Prostate gland (tissue), 2 donors: ENCODE results near the gene WDR5B. TPM values are rescaled to one million over a fixed set of nuclear protein-coding genes. Genes with fewer than 3 reads are reported as not detected.
A peak's percentile ranks its signal among the peaks of the same experiment; 100 is the strongest.

Experiments
- DNase-seq: peaks from one replicate; pipeline ENCODE4 v3.0.0-alpha.2; 2019; ENCODE audit warnings: low spot score
- H3K27ac ChIP-seq, 2 donors: fragments of 200-600 bp; sonication (generic); 2 replicates each; pipeline ENCODE4 v1.5.1; 2017 to 2019
- H3K27me3 ChIP-seq: fragments of 200-600 bp; sonication (generic); replicated peaks from 2 replicates; pipeline ENCODE4 v1.5.1; 2019; ENCODE audit not compliant: insufficient read depth
- H3K36me3 ChIP-seq, 2 donors: fragments of 200-600 bp; sonication (generic); 1 replicate in 1 of 2; 2 replicates in 1 of 2; pipeline versions ENCODE4 v1.5.1 to v1.8.1; 2017 to 2019
- H3K4me1 ChIP-seq: fragments of 200-600 bp; sonication (generic); replicated peaks from 2 replicates; pipeline ENCODE4 v1.5.1; 2019
- H3K4me3 ChIP-seq, 2 donors: fragments of 200-600 bp; sonication (generic); 2 replicates each; pipeline ENCODE4 v1.5.1; 2017 to 2019
- H3K9me3 ChIP-seq: fragments of 200-600 bp; sonication (generic); 2 replicates; pipeline ENCODE4 v1.5.1; 2017
- POLR2A ChIP-seq: fragments of 450-650 bp; IDR thresholded peaks from one replicate; pipeline ENCODE4 v1.6.1; 2016; ENCODE audit warnings: antibody characterized with exemption, mild to moderate bottlenecking
- POLR2AphosphoS5 ChIP-seq: sonication (generic); formaldehyde crosslinking; IDR thresholded peaks from one replicate; pipeline ENCODE4 v1.6.1; 2017; ENCODE audit warnings: antibody characterized with exemption
- WGBS: methylation state at CpG from one replicate; pipeline ENCODE4 v1.1.5; 2018; 5-methylcytosine and 5-hydroxymethylcytosine counted together
- intact Hi-C: fragments of 100-400 bp; cut with DNase I; formaldehyde crosslinking; loops from one replicate; pipeline ENCODE4 v1.14.2; 2022
- total RNA-seq, 2 donors: library from RNA; depleted of rRNA; stranded (reverse); fragments of >200 nt; gene quantifications; one replicate each; pipeline ENCODE4 v1.1.0, GENCODE V29; 2016
- TF ChIP-seq, protein P1 (sequence below), 4 experiments: fragments of 200-600 bp in 2 of 4; fragments of 450-650 bp in 2 of 4; sonication (generic) in 2 of 4; IDR thresholded peaks; 1 replicate in 3 of 4; 2 replicates in 1 of 4; pipeline ENCODE4 v1.5.1; 2016 to 2019; ENCODE audit warnings: antibody characterized with exemption in 4 of 4, mild to moderate bottlenecking in 2 of 4, moderate library complexity in 2 of 4

The WDR5B gene
- total RNA-seq, 2 donors from 2014 or later: 4.5 to 6.5 TPM

DNA sequence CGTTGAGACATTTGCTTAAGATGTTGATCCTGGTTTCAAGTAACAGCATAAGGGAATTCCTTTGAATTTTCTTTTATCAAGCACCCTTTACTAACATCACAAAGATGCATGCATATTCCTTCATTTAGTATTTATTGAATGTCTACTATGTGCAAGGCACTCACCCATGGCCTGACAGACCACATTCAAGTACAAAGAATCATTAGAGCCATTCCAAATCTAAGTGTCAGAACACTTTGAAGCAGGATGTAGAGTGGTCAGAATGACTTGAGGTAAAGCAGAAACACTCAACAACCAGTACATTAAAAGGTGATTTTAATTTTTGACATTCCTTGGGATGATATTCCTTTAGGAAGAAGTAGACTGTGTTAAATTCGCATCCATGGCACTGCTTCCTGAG is 6.0 kb upstream of the WDR5B start:
- Histone ChIP-seq H3K4me1 (no peaks in the 10 kb centered on the region), H3K27me3 (no peaks in the 10 kb centered on the region), H3K4me3 (no peak overlapping the region), H3K27ac (no peak overlapping the region), H3K36me3 (peaks cover 0 to 5% of the 10 kb centered on the region in 2 donors), H3K9me3 (no peaks in the 10 kb centered on the region)
- intact Hi-C loops: no loop called here
- TF ChIP-seq, protein P1, sequence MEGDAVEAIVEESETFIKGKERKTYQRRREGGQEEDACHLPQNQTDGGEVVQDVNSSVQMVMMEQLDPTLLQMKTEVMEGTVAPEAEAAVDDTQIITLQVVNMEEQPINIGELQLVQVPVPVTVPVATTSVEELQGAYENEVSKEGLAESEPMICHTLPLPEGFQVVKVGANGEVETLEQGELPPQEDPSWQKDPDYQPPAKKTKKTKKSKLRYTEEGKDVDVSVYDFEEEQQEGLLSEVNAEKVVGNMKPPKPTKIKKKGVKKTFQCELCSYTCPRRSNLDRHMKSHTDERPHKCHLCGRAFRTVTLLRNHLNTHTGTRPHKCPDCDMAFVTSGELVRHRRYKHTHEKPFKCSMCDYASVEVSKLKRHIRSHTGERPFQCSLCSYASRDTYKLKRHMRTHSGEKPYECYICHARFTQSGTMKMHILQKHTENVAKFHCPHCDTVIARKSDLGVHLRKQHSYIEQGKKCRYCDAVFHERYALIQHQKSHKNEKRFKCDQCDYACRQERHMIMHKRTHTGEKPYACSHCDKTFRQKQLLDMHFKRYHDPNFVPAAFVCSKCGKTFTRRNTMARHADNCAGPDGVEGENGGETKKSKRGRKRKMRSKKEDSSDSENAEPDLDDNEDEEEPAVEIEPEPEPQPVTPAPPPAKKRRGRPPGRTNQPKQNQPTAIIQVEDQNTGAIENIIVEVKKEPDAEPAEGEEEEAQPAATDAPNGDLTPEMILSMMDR (IDR thresholded peaks at IDR 0.05): no peak
- TF ChIP-seq POLR2A: no peak
- TF ChIP-seq POLR2AphosphoS5: no peak
- WGBS: 79% methylated on average over 2 of the region's 2 CpGs
- no peak for DNase-seq

DNA sequence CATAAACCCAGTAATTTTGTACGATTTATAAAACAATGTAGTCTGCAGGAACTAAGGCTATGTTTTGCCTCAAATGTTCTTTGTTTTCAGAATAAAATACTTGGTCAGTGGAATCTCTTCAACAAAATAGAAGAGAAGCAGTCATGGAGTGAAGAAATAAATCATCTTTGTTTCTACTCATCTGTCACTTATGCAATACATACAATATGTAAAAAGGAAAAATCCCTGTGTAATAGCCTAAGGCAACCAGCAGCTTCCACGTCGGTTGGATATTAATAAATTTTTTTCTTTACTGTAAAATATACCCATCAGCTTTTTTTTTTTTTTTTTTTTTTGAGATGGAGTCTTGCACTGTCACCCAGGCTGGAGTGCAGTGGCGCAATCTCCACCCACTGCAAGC is 5.2 kb upstream of the WDR5B start:
- no peak for TF ChIP-seq POLR2AphosphoS5
- TF ChIP-seq, protein P1 (IDR thresholded peaks at IDR 0.05): no peak
- no peak for TF ChIP-seq POLR2A
- Histone ChIP-seq H3K4me1 (no peaks in the 10 kb centered on the region), H3K27ac (no peak overlapping the region), H3K27me3 (no peaks in the 10 kb centered on the region), H3K9me3 (no peaks in the 10 kb centered on the region), H3K36me3 (no peaks in the 10 kb centered on the region), H3K4me3 (no peak overlapping the region)
- DNase-seq: no peak
- 89% methylated on average over 4 of the region's 4 CpGs for WGBS
- intact Hi-C loops: no loop called here

DNA sequence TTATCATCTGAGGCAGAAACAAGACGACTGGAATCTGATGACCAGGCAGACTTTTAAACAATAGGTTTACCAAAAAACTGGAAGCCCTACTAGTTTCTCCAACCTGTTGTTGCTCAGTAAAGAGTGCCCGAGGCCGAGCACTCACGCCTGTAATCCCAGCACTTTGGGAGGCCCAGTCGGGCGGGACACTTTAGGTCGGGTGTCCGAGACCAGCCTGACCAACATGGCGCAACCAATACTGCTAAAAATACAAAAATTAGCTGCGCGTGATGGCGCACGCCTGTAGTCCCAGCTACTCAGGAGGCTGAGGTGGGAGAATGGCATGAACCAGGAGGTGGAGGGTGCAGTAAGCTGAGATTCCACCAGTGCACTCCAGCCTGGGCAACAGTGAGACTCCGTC is 1.1 kb upstream of the WDR5B start:
- TF ChIP-seq, protein P1 (IDR thresholded peaks at IDR 0.05): no peak
- TF ChIP-seq POLR2A (no peak), POLR2AphosphoS5 (no peak)
- Histone ChIP-seq H3K4me1 (no peaks in the 10 kb centered on the region), H3K27me3 (no peaks in the 10 kb centered on the region), H3K9me3 (no peaks in the 10 kb centered on the region), H3K27ac (peak overlapping the region; percentile 80 to 93), H3K4me3 (peak overlapping the region; percentile 48 to 61), H3K36me3 (no peaks in the 10 kb centered on the region)
- intact Hi-C loops: loop anchor here (10.0 kb wide), 1 partner anchor 98 kb away; the partner anchor contains the start of gene KPNA1
- DNase-seq: no peak
- 40% methylated on average over 14 of the region's 14 CpGs for WGBS

DNA sequence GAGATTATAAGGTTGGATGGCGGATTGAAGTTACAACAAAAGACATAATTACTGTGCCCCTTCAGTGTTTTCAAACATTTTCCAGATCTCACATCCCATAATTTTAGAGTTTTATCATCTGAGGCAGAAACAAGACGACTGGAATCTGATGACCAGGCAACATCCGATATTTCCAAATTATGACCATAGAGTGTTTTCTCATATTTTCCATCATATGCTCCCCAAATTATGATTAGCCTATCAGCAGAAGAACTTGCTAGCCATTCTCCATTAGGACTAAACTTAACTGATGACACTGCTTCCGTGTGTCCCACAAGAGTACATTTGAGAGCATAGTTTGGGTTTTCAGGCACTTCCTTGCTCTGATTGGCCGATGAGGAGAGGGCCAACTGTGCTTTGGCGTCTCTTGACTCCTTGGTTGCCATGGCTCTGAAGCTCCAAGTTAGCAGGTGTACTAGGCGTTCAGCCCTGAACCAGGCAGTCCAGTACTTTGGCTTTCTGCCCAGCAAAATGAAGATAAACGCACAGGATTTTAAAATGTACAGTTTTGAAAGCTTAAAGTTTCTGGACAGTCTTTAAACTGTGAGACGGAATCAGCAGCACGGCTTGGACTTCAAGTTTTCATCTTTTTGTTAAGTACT is 638 bp downstream of the WDR5B start:
- Histone ChIP-seq H3K27me3 (no peaks in the 10 kb centered on the region), H3K4me1 (no peaks in the 10 kb centered on the region), H3K36me3 (no peaks in the 10 kb centered on the region), H3K4me3 (peak overlapping the region; percentile 48 to 61), H3K27ac (peak overlapping the region; percentile 80 to 93), H3K9me3 (no peaks in the 10 kb centered on the region)
- peak; percentile 41 for DNase-seq
- intact Hi-C loops: loop anchor here (10.0 kb wide), 1 partner anchor 100 kb away; the partner anchor contains the start of gene KPNA1
- no peak for TF ChIP-seq POLR2A
- no peak for TF ChIP-seq POLR2AphosphoS5
- TF ChIP-seq, protein P1 (IDR thresholded peaks at IDR 0.05): no peak
- 18% methylated on average over 10 of the region's 10 CpGs for WGBS

DNA sequence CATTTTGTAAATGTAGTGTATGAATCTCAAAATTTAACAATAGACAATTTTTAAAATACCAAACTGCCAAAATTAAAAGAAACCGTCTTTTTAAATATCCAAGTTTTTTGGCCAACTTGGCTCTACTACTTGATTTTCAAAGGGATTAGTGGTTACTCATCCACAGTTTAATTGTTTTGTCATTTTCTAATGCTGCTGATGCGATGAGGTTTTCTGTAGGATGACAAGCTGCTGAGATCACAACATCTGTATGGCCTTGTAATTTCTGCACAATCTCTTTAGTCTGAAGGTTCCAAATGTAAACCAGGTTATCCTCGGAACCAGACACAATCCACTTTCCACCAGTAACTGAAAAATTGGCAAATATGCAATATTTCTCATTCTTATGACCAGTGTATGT is 1.5 kb downstream of the WDR5B start:
- no peak overlapping the region for H3K27ac ChIP-seq
- no peak for TF ChIP-seq POLR2A
- TF ChIP-seq, protein P1 (IDR thresholded peaks at IDR 0.05): no peak
- TF ChIP-seq POLR2AphosphoS5: no peak
- no peak for DNase-seq
- no peaks in the 10 kb centered on the region for H3K27me3 ChIP-seq
- 91% methylated on average over 3 of the region's 3 CpGs for WGBS
- no peaks in the 10 kb centered on the region for H3K36me3 ChIP-seq
- no peaks in the 10 kb centered on the region for H3K9me3 ChIP-seq
- H3K4me3 ChIP-seq: no peak overlapping the region
- no peaks in the 10 kb centered on the region for H3K4me1 ChIP-seq
- intact Hi-C loops: loop anchor here (10.0 kb wide), 1 partner anchor 100 kb away; the partner anchor contains the start of gene KPNA1
